Left renal pelvis (tissue), 4 donors: Measurements from ENCODE around the gene EGR2. TPM values are rescaled to one million over a fixed set of nuclear protein-coding genes. Genes with fewer than 3 reads are reported as not detected.

Experiments
- DNase-seq, 4 donors: peaks; one replicate each; pipeline ENCODE4 v3.0.0-alpha.2; 2013; ENCODE audit warnings: low read depth in 4 of 4, low spot score in 3 of 4
- polyA plus RNA-seq, 4 donors: library from polyadenylated mRNA; unstranded; fragments of 120-200 nt; gene quantifications; one replicate each; pipeline ENCODE4 v1.2.1, GENCODE V29; 2013; ENCODE audit not compliant: insufficient read length in 4 of 4

The EGR2 gene
- polyA plus RNA-seq, 4 donors, result 0.93 to 54.8 (median 1.7) TPM

GRCh38 chr10:62818426-62819011 is 2.4 kb upstream of the EGR2 start:
- no peak for DNase-seq

GRCh38 chr10:62817766-62818425 is 1.7 kb upstream of the EGR2 start:
- no peak for DNase-seq

- no peak for DNase-seq
Measured at GRCh38 chr10:62817121-62817765, 1.1 kb upstream of the EGR2 start.

GRCh38 chr10:62816076-62816330 is 163 bp downstream of the EGR2 start:
- no peak for DNase-seq

GRCh38 chr10:62815381-62816075 is 638 bp downstream of the EGR2 start:
- no peak for DNase-seq

GRCh38 chr10:62814756-62815380 is 1.3 kb downstream of the EGR2 start:
- no peak for DNase-seq

GRCh38 chr10:62813981-62814380 is 2.2 kb downstream of the EGR2 start:
- DNase-seq, result no peak

GRCh38 chr10:62813453-62813852 is 2.7 kb downstream of the EGR2 start:
- no peak for DNase-seq

- no peak for DNase-seq
Measured at GRCh38 chr10:62812672-62813439, 3.3 kb downstream of the EGR2 start.

- DNase-seq, result no peak
Measured at GRCh38 chr10:62811159-62811875, 4.8 kb downstream of the EGR2 start.

- no peak for DNase-seq
Measured at GRCh38 chr10:62810156-62810902, 5.8 kb downstream of the EGR2 start.

- no peak for DNase-seq
Measured at GRCh38 chr10:62806251-62806650, 9.9 kb downstream of the EGR2 start.

GRCh38 chr10:62805231-62806099 is 10.7 kb downstream of the EGR2 start:
- DNase-seq, result no peak

GRCh38 chr10:62804356-62805230 is 11.6 kb downstream of the EGR2 start, which contains the start of gene ADO:
TSS of gene ADO (plus strand) at chr10:62804720. CDS start at chr10:62805060, 340 bp downstream.
- peak; percentile 81 to 87 (median 84) for DNase-seq

- peak in 2 of 4 donors; percentile 76 to 87 for DNase-seq
Measured at GRCh38 chr10:62803724-62804355, 12.3 kb downstream of the EGR2 start.

GRCh38 chr10:62801871-62802270 is 14.3 kb downstream of the EGR2 start:
- DNase-seq, result no peak

- DNase-seq, result no peak
Measured at GRCh38 chr10:62796896-62797295, 19.3 kb downstream of the EGR2 start.
